ENCODE measurements around the gene LYRM1.

GRCh38 chr16:20928774-20929411 is 28.3 kb downstream of the LYRM1 start:
- TF ChIP-seq POLR2AphosphoS5 (IDR thresholded peaks at IDR 0.05) (no peak), CTCF (IDR thresholded peaks at IDR 0.05) (no peak)
